Activated CD8-positive, alpha-beta memory T cell treated with anti-CD3 and anti-CD28 coated beads, Interleukin-2, amount 10 ng/mL, durations not matched to agents 7 days and 5 days (primary cell): ENCODE results near the gene SACS. TPM values are rescaled to one million over a fixed set of nuclear protein-coding genes. Genes with fewer than 3 reads are reported as not detected.
"Not testable (repeated sequence)": the region's sequence is repeated elsewhere in the genome, so short reads cannot be mapped to it uniquely, and the experiment has no call there.

Experiments used
- ATAC-seq: fragments of 150-1000 bp; cut with Tn5 transposase; one replicate; pipeline ENCODE4 v1.10.0; 2021; ENCODE audit warnings: moderate library complexity
- CTCF ChIA-PET: fragments of 350-600 bp; sonication (Branson Sonifier 250); formaldehyde crosslinking; loops from one replicate; lab custom pipeline; 2021; ENCODE audit warnings: antibody characterized with exemption; lab: Charles Lee
- DNase-seq: peaks from one replicate; pipeline ENCODE4 v3.0.0-alpha.2; 2020
- H3K27ac Mint-ChIP-seq: one replicate; pipeline ENCODE4 v1.8.0; 2021; ENCODE audit warnings: mild to moderate bottlenecking, mixed read lengths
- H3K27me3 Mint-ChIP-seq: one replicate; pipeline ENCODE4 v1.8.0; 2021; ENCODE audit warnings: mixed read lengths
- H3K36me3 Mint-ChIP-seq: one replicate; pipeline ENCODE4 v1.8.0; 2021; ENCODE audit warnings: mild to moderate bottlenecking, mixed read lengths
- H3K4me1 Mint-ChIP-seq: one replicate; pipeline ENCODE4 v1.8.0; 2021; ENCODE audit warnings: mixed read lengths
- H3K4me3 Mint-ChIP-seq: one replicate; pipeline ENCODE4 v1.8.0; 2021; ENCODE audit warnings: mild to moderate bottlenecking, moderate library complexity, mixed read lengths
- H3K9me3 Mint-ChIP-seq: one replicate; pipeline ENCODE4 v1.8.0; 2022; ENCODE audit warnings: low read depth, mixed read lengths
- total RNA-seq, 2 experiments: library from RNA; stranded (reverse); gene quantifications; one replicate each; pipeline ENCODE4 v1.2.3, GENCODE V29; 2021

Gene SACS
- total RNA-seq, 2 experiments from 2014 or later, result 24.0 to 28.4 TPM

GRCh38 chr13:23443878-23444277 is 10.4 kb upstream of the SACS start:
- ATAC-seq, result no peak
- H3K27me3 Mint-ChIP-seq, result peaks cover 2% of the 10 kb centered on the region
- H3K4me3 Mint-ChIP-seq, result no peak overlapping the region
- H3K4me1 Mint-ChIP-seq, result no peaks in the 10 kb centered on the region
- no peak overlapping the region for H3K27ac Mint-ChIP-seq
- H3K9me3 Mint-ChIP-seq, result no peaks in the 10 kb centered on the region
- CTCF ChIA-PET, result no interaction called here
- no peaks in the 10 kb centered on the region for H3K36me3 Mint-ChIP-seq
- no peak for DNase-seq

DNA sequence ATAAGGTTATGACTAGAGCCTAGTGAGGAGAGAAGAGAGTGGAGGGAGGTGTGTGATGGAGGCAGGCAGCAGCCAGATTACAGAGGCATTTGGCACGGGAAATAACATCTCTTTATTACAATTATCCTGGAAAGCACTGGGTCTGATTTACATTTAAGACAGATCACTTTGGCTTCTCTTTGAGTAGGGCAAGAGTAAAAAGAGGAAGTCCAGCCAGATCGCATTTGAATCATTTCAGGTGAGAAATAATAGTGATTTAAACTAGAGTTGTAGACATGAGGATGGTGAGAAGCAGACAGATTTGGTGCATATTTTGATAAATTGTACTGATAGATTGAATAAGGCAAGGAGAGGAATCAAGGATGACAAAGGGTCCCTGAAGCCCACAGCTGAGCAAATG is 9.6 kb upstream of the SACS start:
- DNase-seq, result no peak
- no peaks in the 10 kb centered on the region for H3K36me3 Mint-ChIP-seq
- H3K27ac Mint-ChIP-seq, result no peak overlapping the region
- no peaks in the 10 kb centered on the region for H3K27me3 Mint-ChIP-seq
- no peaks in the 10 kb centered on the region for H3K4me1 Mint-ChIP-seq
- ATAC-seq, result no peak
- no peaks in the 10 kb centered on the region for H3K9me3 Mint-ChIP-seq
- CTCF ChIA-PET, result no interaction called here
- no peak overlapping the region for H3K4me3 Mint-ChIP-seq

- Mint-ChIP-seq H3K27ac (no peak overlapping the region), H3K36me3 (no peaks in the 10 kb centered on the region), H3K27me3 (no peaks in the 10 kb centered on the region), H3K4me1 (no peaks in the 10 kb centered on the region), H3K4me3 (no peak overlapping the region), H3K9me3 (no peaks in the 10 kb centered on the region)
- CTCF ChIA-PET, result no interaction called here
- no peak for DNase-seq
- no peak for ATAC-seq
These were observed 7.5 kb upstream of the SACS start for GRCh38 chr13:23440821-23441618.

- H3K36me3 Mint-ChIP-seq, H3K4me1 Mint-ChIP-seq, CTCF ChIA-PET, H3K9me3 Mint-ChIP-seq, DNase-seq, H3K4me3 Mint-ChIP-seq, ATAC-seq, H3K27ac Mint-ChIP-seq, H3K27me3 Mint-ChIP-seq: not testable (repeated sequence)
These were observed 6.8 kb upstream of the SACS start for GRCh38 chr13:23440324-23440723.

- CTCF ChIA-PET, result no interaction called here
- Mint-ChIP-seq H3K27ac (no peak overlapping the region), H3K4me3 (no peak overlapping the region), H3K4me1 (peaks cover 1% of the 10 kb centered on the region), H3K9me3 (no peaks in the 10 kb centered on the region), H3K36me3 (no peaks in the 10 kb centered on the region), H3K27me3 (peaks cover 15% of the 10 kb centered on the region)
- ATAC-seq (no peak), DNase-seq (no peak)
These were observed 4.4 kb upstream of the SACS start for GRCh38 chr13:23437916-23438315.

DNA sequence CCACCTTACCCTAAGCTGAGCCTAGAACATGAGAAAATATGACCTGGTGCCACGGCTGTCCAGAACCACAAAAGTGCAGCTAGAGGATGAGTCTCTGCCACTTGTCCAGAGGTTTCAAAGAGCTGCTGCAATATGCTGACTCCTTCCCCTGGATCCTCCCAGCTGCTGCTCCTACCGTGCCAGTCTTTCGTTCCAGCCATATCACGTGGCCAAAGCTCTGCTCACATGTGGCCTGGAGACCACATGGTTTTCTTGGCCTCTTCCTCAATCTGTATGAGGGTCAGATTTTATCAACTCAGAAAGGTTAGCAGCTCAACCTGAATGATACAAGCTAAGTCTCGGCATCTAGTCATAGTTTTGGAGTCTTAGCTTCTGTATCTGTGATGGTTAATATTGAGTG is 3.2 kb upstream of the SACS start:
- Mint-ChIP-seq H3K4me3 (no peak overlapping the region), H3K27ac (no peak overlapping the region), H3K9me3 (no peaks in the 10 kb centered on the region), H3K36me3 (no peaks in the 10 kb centered on the region), H3K27me3 (peaks cover 26% of the 10 kb centered on the region), H3K4me1 (peaks cover 1% of the 10 kb centered on the region)
- CTCF ChIA-PET, result no interaction called here
- DNase-seq (no peak), ATAC-seq (no peak)

DNA sequence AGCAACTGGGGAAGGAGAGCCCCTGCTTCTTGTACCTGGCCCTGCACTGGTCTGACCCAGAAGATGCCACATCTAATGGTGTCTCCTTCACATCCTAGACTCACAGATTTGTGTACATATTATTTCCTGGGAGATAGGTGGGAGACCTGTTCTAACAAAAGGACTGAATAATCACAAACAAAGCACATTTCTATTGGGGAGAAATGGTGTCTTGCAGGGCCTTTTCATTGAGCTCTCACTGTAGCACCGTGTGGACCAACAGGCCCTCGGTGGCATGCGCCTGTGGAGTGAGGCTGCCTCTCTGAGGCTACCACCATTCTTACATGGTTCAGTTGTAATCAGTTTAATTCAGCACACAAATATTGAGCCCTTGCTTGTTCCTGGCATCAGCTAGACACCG is 989 bp upstream of the SACS start:
- H3K4me3 Mint-ChIP-seq, result no peak overlapping the region
- H3K9me3 Mint-ChIP-seq, result no peaks in the 10 kb centered on the region
- CTCF ChIA-PET, result no interaction called here
- no peak overlapping the region for H3K27ac Mint-ChIP-seq
- no peaks in the 10 kb centered on the region for H3K36me3 Mint-ChIP-seq
- H3K4me1 Mint-ChIP-seq, result peaks cover 1% of the 10 kb centered on the region
- peaks cover 38% of the 10 kb centered on the region for H3K27me3 Mint-ChIP-seq
- DNase-seq (no peak), ATAC-seq (no peak)

- H3K27me3 Mint-ChIP-seq, result peaks cover 43% of the 10 kb centered on the region
- ATAC-seq, result no peak
- CTCF ChIA-PET, result no interaction called here
- DNase-seq, result no peak
- H3K36me3 Mint-ChIP-seq, result no peaks in the 10 kb centered on the region
- H3K9me3 Mint-ChIP-seq, result no peaks in the 10 kb centered on the region
- H3K4me3 Mint-ChIP-seq, result no peak overlapping the region
- peaks cover 1% of the 10 kb centered on the region for H3K4me1 Mint-ChIP-seq
- H3K27ac Mint-ChIP-seq, result no peak overlapping the region
These were observed 876 bp downstream of the SACS start for GRCh38 chr13:23432626-23433025.

DNA sequence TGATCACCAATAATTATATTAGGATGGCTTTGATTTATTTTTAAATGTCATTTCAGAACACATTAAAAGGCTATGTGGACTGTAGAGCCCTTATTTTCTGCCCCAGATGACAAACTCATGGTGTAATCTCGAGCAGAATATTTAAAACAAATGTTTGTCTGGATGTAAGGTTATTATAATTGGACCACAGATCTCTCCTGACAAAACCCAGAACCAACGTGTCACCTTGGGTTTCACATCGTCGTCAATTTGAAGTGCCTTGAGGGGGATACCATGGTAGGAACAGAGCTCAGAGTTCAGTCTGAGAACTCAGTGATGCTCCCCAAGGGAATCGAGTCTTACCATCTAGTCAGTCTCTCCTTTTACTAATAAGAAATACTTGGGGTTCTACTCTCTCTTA is 2.8 kb downstream of the SACS start:
- peaks cover 43% of the 10 kb centered on the region for H3K27me3 Mint-ChIP-seq
- ATAC-seq (no peak), DNase-seq (no peak)
- no peaks in the 10 kb centered on the region for H3K9me3 Mint-ChIP-seq
- no peaks in the 10 kb centered on the region for H3K36me3 Mint-ChIP-seq
- no peak overlapping the region for H3K4me3 Mint-ChIP-seq
- CTCF ChIA-PET, result no interaction called here
- no peak overlapping the region for H3K27ac Mint-ChIP-seq
- H3K4me1 Mint-ChIP-seq, result peaks cover 1% of the 10 kb centered on the region

DNA sequence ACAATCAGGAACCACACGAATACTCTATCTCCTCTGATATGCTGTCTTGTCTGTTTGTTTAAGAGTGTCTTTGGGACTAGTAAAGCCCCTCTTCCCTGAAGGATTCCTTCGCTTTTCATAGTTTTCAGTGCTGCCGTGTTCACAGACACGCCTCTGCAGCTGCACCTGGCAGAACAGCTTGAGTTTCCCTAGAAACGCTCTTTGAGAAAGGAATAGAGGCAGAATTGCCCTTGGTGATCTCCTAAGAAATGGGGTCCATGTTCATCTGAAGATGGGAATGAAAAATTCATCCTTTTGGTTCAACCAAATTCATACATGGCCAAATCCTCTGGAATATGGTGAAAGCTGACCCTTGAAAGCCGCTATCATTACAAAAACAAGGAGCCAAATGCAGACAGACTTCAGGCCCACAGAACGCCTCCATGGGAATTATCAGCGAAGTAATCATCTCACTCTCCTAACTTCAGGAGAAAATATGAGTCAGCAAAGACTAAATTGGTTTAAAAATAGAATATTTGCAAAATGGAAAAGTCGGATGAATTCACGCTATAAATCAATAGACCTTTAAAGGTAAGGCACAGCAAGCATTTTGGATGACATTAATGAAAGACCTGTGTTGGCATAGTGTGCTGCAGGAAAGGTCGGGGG is 5.5 kb downstream of the SACS start:
- ATAC-seq, result no peak
- peaks cover under 1% of the 10 kb centered on the region for H3K4me1 Mint-ChIP-seq
- H3K4me3 Mint-ChIP-seq, result no peak overlapping the region
- H3K27me3 Mint-ChIP-seq, result peaks cover 29% of the 10 kb centered on the region
- CTCF ChIA-PET, result no interaction called here
- H3K36me3 Mint-ChIP-seq, result no peaks in the 10 kb centered on the region
- DNase-seq, result no peak
- no peak overlapping the region for H3K27ac Mint-ChIP-seq
- no peaks in the 10 kb centered on the region for H3K9me3 Mint-ChIP-seq

DNA sequence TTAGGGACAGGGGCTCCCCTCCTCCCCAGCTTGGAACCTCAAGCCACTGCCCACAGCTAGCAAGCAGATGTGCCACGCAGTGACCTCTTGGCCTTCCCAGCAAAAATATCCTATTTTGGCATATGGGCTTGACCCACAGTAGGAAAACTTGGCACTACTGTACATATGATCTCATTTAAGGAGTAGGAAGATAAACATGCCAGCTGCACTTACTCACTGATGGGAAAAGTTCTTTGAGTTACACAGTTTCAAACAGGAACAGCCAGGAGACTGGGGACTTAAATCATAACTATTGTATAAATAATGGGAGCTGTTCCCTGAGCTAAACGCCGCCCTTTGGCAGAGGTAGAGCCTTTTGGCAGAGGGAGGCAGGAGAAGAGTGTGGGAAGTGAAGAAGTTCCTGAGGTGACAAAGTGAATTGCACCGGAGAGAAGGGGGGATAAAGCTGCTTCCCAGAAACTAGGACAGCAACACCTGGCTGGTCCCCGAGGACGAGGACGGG is 6.1 kb downstream of the SACS start:
- no peak for ATAC-seq
- DNase-seq, result no peak
- Mint-ChIP-seq H3K36me3 (no peaks in the 10 kb centered on the region), H3K27me3 (peaks cover 24% of the 10 kb centered on the region), H3K4me1 (no peaks in the 10 kb centered on the region), H3K4me3 (no peak overlapping the region), H3K27ac (no peak overlapping the region), H3K9me3 (no peaks in the 10 kb centered on the region)
- CTCF ChIA-PET, result no interaction called here

- DNase-seq (no peak), ATAC-seq (no peak)
- Mint-ChIP-seq H3K27me3 (no peaks in the 10 kb centered on the region), H3K4me3 (no peak overlapping the region), H3K9me3 (no peaks in the 10 kb centered on the region), H3K36me3 (no peaks in the 10 kb centered on the region), H3K4me1 (no peaks in the 10 kb centered on the region), H3K27ac (no peak overlapping the region)
- CTCF ChIA-PET, result no interaction called here
These were observed 11.9 kb downstream of the SACS start for GRCh38 chr13:23421596-23421995.

GRCh38 chr13:23418776-23419683 is 14.5 kb downstream of the SACS start:
- Mint-ChIP-seq H3K4me1 (no peaks in the 10 kb centered on the region), H3K36me3 (no peaks in the 10 kb centered on the region), H3K4me3 (no peak overlapping the region), H3K27ac (no peak overlapping the region), H3K27me3 (no peaks in the 10 kb centered on the region), H3K9me3 (no peaks in the 10 kb centered on the region)
- CTCF ChIA-PET, result no interaction called here
- DNase-seq (no peak), ATAC-seq (no peak)
